IMR-90 (cell line): ENCODE measurements around the gene NKAIN2. TPM values are rescaled to one million over a fixed set of nuclear protein-coding genes. Genes with fewer than 3 reads are reported as not detected.
A peak's percentile ranks its signal among the peaks of the same experiment; 100 is the strongest.

Source experiments
- ATAC-seq: fragments of 200-7000 bp; cut with Tn5 transposase; 2 replicates; pipeline ENCODE4 v1.9.1; 2020; ENCODE audit warnings: low read depth, mild to moderate bottlenecking, moderate library complexity
- BruUV-seq: library from RNA; stranded (reverse); fragments of 400-500 nt; replicated peaks from 2 replicates; lab custom pipeline; 2021; lab: Mats Ljungman, UMichigan
- CTCF ChIA-PET: fragments of 300-600 bp; formaldehyde crosslinking; extraction: SDS; loops from one replicate; lab custom pipeline; 2021; ENCODE audit warnings: antibody characterized with exemption; lab: Yijun Ruan, JAX
- POLR2A ChIA-PET: fragments of 300-600 bp; sonication (Branson Sonifier 250); formaldehyde crosslinking; loops from one replicate; lab custom pipeline; 2022; ENCODE audit warnings: antibody characterized with exemption; ENCODE audit not compliant: unreplicated experiment; lab: Charles Lee
- DNase-seq: peaks from one replicate; pipeline ENCODE4 v3.0.0; 2013
- H2AFZ ChIP-seq: replicated peaks from 2 replicates; pipeline ENCODE3; 2013; ENCODE audit warnings: low read length, mild to moderate bottlenecking; ENCODE audit not compliant: poor library complexity
- H2AK5ac ChIP-seq: 2 replicates; pipeline ENCODE4 v1.6.1; 2013; ENCODE audit warnings: low read depth, low read length, inconsistent platforms
- H2AK9ac ChIP-seq: replicated peaks from 2 replicates; pipeline ENCODE3; 2013; ENCODE audit warnings: mild to moderate bottlenecking, low read depth, low read length, moderate library complexity; ENCODE audit not compliant: poor library complexity
- H2BK120ac ChIP-seq: 2 replicates; pipeline ENCODE4 v1.6.1; 2013; ENCODE audit warnings: low read depth, low read length, inconsistent platforms
- H2BK15ac ChIP-seq: 3 replicates; pipeline ENCODE4 v1.6.1; 2013; ENCODE audit warnings: low read depth, low read length, inconsistent platforms
- H2BK20ac ChIP-seq: 2 replicates; pipeline ENCODE4 v1.6.1; 2013; ENCODE audit warnings: low read depth, mild to moderate bottlenecking, inconsistent platforms, low read length, moderate library complexity
- H2BK5ac ChIP-seq: 2 replicates; pipeline ENCODE4 v1.6.1; 2013; ENCODE audit warnings: mild to moderate bottlenecking, low read depth, low read length, inconsistent platforms; ENCODE audit not compliant: poor library complexity, severe bottlenecking
- H3K14ac ChIP-seq: replicated peaks from 2 replicates; pipeline ENCODE4 v1.6.1; 2013; ENCODE audit warnings: low read depth, low read length, inconsistent platforms
- H3K18ac ChIP-seq: 2 replicates; pipeline ENCODE4 v1.6.1; 2013; ENCODE audit warnings: low read depth, low read length, control low read depth
- H3K23ac ChIP-seq: 2 replicates; pipeline ENCODE4 v1.6.1; 2013; ENCODE audit warnings: low read depth, low read length, inconsistent platforms
- H3K27ac ChIP-seq: 2 replicates; pipeline ENCODE4 v1.5.1; 2013; ENCODE audit warnings: mild to moderate bottlenecking, control low read depth, low read length; ENCODE audit not compliant: insufficient read depth
- H3K27me3 ChIP-seq: 2 replicates; pipeline ENCODE4 v1.6.1; 2013; ENCODE audit warnings: low read length; ENCODE audit not compliant: control insufficient read depth, insufficient read depth
- H3K36me3 ChIP-seq: 2 replicates; pipeline ENCODE4 v1.6.1; 2013; ENCODE audit warnings: low read length, mixed read lengths; ENCODE audit not compliant: control insufficient read depth, insufficient read depth
- H3K4ac ChIP-seq: 2 replicates; pipeline ENCODE4 v1.6.1; 2013; ENCODE audit warnings: low read depth, low read length, inconsistent platforms
- H3K4me1 ChIP-seq: 2 replicates; pipeline ENCODE4 v1.6.1; 2013; ENCODE audit warnings: low read length, mixed read lengths; ENCODE audit not compliant: control insufficient read depth, insufficient read depth
- H3K4me2 ChIP-seq: 2 replicates; pipeline ENCODE4 v1.6.1; 2013; ENCODE audit warnings: low read depth, mild to moderate bottlenecking, control low read depth, low read length, moderate library complexity
- H3K4me3 ChIP-seq: 2 replicates; pipeline ENCODE4 v1.5.1; 2013; ENCODE audit warnings: low read depth, mild to moderate bottlenecking, control low read depth, low read length, moderate library complexity; ENCODE audit not compliant: insufficient read depth
- H3K56ac ChIP-seq: 2 replicates; pipeline ENCODE4 v1.6.1; 2013; ENCODE audit warnings: low read length, inconsistent platforms; ENCODE audit not compliant: insufficient read depth; ENCODE audit errors: extremely low read depth
- H3K79me1 ChIP-seq, 2 experiments: 2 replicates each; pipeline ENCODE4 v1.6.1; 2013; ENCODE audit warnings: low read length in 2 of 2, inconsistent platforms in 1 of 2, low read depth in 1 of 2
- H3K9ac ChIP-seq: 2 replicates; pipeline ENCODE4 v1.6.1; 2013; ENCODE audit warnings: low read depth, low read length, control low read depth
- H3K9me1 ChIP-seq: 2 replicates; pipeline ENCODE4 v1.6.1; 2013; ENCODE audit warnings: low read length, inconsistent platforms; ENCODE audit not compliant: insufficient read depth
- H3K9me3 ChIP-seq: 2 replicates; pipeline ENCODE4 v1.6.1; 2013; ENCODE audit warnings: low read length; ENCODE audit not compliant: control insufficient read depth, insufficient read depth
- H4K20me1 ChIP-seq: 2 replicates; pipeline ENCODE4 v1.6.1; 2013; ENCODE audit warnings: low read length, inconsistent platforms; ENCODE audit not compliant: insufficient read depth
- H4K5ac ChIP-seq: 2 replicates; pipeline ENCODE4 v1.6.1; 2013; ENCODE audit warnings: mild to moderate bottlenecking, low read depth, low read length, control low read depth
- H4K8ac ChIP-seq, 2 experiments: 2 replicates each; pipeline ENCODE4 v1.6.1; 2013; ENCODE audit warnings: low read depth in 2 of 2, low read length in 2 of 2, control low read depth in 1 of 2, inconsistent platforms in 1 of 2
- H4K91ac ChIP-seq: 2 replicates; pipeline ENCODE4 v1.6.1; 2013; ENCODE audit warnings: low read depth, low read length, inconsistent platforms; ENCODE audit not compliant: insufficient read depth
- BHLHE40 ChIP-seq: fragments of 150-350 bp; IDR thresholded peaks from 2 replicates; pipeline ENCODE4 v1.6.1; 2016; ENCODE audit warnings: mild to moderate bottlenecking, low read depth, low read length
- CHD1 ChIP-seq: IDR thresholded peaks from 2 replicates; pipeline ENCODE4 v1.6.1; 2012; ENCODE audit warnings: low read depth, low read length, improper control_type of control experiment
- CTCF ChIP-seq: conservative IDR thresholded peaks from 2 replicates; pipeline ENCODE4 v1.5.1; 2012; ENCODE audit warnings: mild to moderate bottlenecking, low read depth, low read length, improper control_type of control experiment
- ELK1 ChIP-seq: fragments of 150-350 bp; IDR thresholded peaks from 2 replicates; pipeline ENCODE4 v1.6.1; 2016; ENCODE audit warnings: low read depth, mild to moderate bottlenecking, low read length, moderate library complexity, borderline replicate concordance
- FOS ChIP-seq: fragments of 150-350 bp; IDR thresholded peaks from 2 replicates; pipeline ENCODE4 v1.6.1; 2016; ENCODE audit warnings: low read depth, low read length
- MAFK ChIP-seq: IDR thresholded peaks from 2 replicates; pipeline ENCODE4 v1.6.1; 2012; ENCODE audit warnings: low read depth, low read length, improper control_type of control experiment
- POLR2A ChIP-seq: IDR thresholded peaks from 2 replicates; pipeline ENCODE4 v1.6.1; 2012; ENCODE audit warnings: mild to moderate bottlenecking, low read depth, low read length
- RCOR1 ChIP-seq: IDR thresholded peaks from 2 replicates; pipeline ENCODE4 v1.6.1; 2012; ENCODE audit warnings: mild to moderate bottlenecking, low read length, improper control_type of control experiment; ENCODE audit not compliant: insufficient replicate concordance
- SMC3 ChIP-seq: fragments of 150-350 bp; IDR thresholded peaks from 2 replicates; pipeline ENCODE4 v1.6.1; 2016; ENCODE audit warnings: low read depth, mild to moderate bottlenecking, antibody characterized with exemption, low read length, moderate library complexity
- WGBS, 2 experiments: methylation state at CpG; one replicate each; pipeline versions ENCODE4 v1.1.5 to v1.1.7; 2013; ENCODE audit warnings: missing lambda C conversion rate in 2 of 2; ENCODE audit not compliant: insufficient read length in 1 of 2; ENCODE audit errors: extremely low coverage in 2 of 2; 5-methylcytosine and 5-hydroxymethylcytosine counted together
- dilution Hi-C: fragments of 300-500 bp; cut with HindIII; formaldehyde crosslinking; loops from one replicate; pipeline ENCODE4 v1.14.3; 2018; ENCODE audit warnings: low sequenced_read_pairs; ENCODE audit not compliant: unreplicated experiment
- in situ Hi-C: fragments of 300-500 bp; cut with MboI; formaldehyde crosslinking; loops from 3 replicates; pipeline ENCODE4 v1.14.3; 2019; ENCODE audit warnings: low sequenced_read_pairs, inconsistent platforms, mixed read lengths
- intact Hi-C: fragments of 100-400 bp; cut with micrococcal nuclease; formaldehyde crosslinking; loops from 2 replicates; pipeline ENCODE4 v1.10.0; 2022
- polyA plus RNA-seq, 3 experiments: library from polyadenylated mRNA; depleted of rRNA; stranded (reverse); fragments of >200 nt; gene quantifications; 2 replicates each; pipeline ENCODE4 v1.2.3, GENCODE V29; 2012; ENCODE audit warnings: low replicate concordance in 1 of 3
- total RNA-seq: library from RNA; depleted of rRNA; stranded (reverse); fragments of >200 nt; gene quantifications from 2 replicates; pipeline ENCODE4 v1.2.3, GENCODE V29; 2012

NKAIN2 gene
- total and polyA plus RNA-seq, 2 of the 4 experiments (the other 2 are of a cell fraction), result not detected

GRCh38 chr6:124339610-124340334 is 536.1 kb downstream of the NKAIN2 start:
- H2BK5ac ChIP-seq, result no peak overlapping the region
- no peak overlapping the region for H2BK120ac ChIP-seq
- no peaks in the 10 kb centered on the region for H3K9me1 ChIP-seq
- H2AK5ac ChIP-seq, result no peak overlapping the region
- ATAC-seq (no peak), DNase-seq (no peak)
- no peak overlapping the region for H4K5ac ChIP-seq
- no peak overlapping the region for H3K14ac ChIP-seq
- H3K4me2 ChIP-seq, result no peak overlapping the region
- H3K9me3 ChIP-seq, result no peaks in the 10 kb centered on the region
- intact Hi-C loops (no loop called here), in situ Hi-C loops (no loop called here), dilution Hi-C loops (no loop called here)
- no peaks in the 10 kb centered on the region for H4K20me1 ChIP-seq
- H2BK15ac ChIP-seq, result no peak overlapping the region
- CTCF ChIA-PET, result no interaction called here
- H4K91ac ChIP-seq, result no peak overlapping the region
- POLR2A ChIA-PET, result no interaction called here
- no peak overlapping the region for H3K4ac ChIP-seq
- BruUV-seq, result no TSS peak
- no peak overlapping the region for H2AK9ac ChIP-seq
- H3K79me1 ChIP-seq, result no peaks in the 10 kb centered on the region
- H2AFZ ChIP-seq, result no peak overlapping the region
- no peaks in the 10 kb centered on the region for H3K4me1 ChIP-seq
- no peak overlapping the region for H2BK20ac ChIP-seq
- H3K56ac ChIP-seq, result no peak overlapping the region
- no peak overlapping the region for H3K18ac ChIP-seq
- no peaks in the 10 kb centered on the region for H3K36me3 ChIP-seq
- no CpG with 5 or more reads among the region's 5 CpGs for WGBS, 2 experiments
- no peak overlapping the region for H3K4me3 ChIP-seq
- no peaks in the 10 kb centered on the region for H3K27me3 ChIP-seq
- no peak overlapping the region for H3K27ac ChIP-seq
- TF ChIP-seq RCOR1 (no peak), SMC3 (no peak), MAFK (peak; percentile 90), FOS (no peak), BHLHE40 (no peak), CTCF (no peak), CHD1 (no peak), ELK1 (no peak), POLR2A (no peak)
- no peak overlapping the region for H3K9ac ChIP-seq
- H3K23ac ChIP-seq, result no peak overlapping the region
- no peak overlapping the region for H4K8ac ChIP-seq
